ENCODE measurements around the gene PCNX1.
"Not testable (repeated sequence)": the region's sequence is repeated elsewhere in the genome, so short reads cannot be mapped to it uniquely, and the experiment has no call there.

The PCNX1 gene

DNA sequence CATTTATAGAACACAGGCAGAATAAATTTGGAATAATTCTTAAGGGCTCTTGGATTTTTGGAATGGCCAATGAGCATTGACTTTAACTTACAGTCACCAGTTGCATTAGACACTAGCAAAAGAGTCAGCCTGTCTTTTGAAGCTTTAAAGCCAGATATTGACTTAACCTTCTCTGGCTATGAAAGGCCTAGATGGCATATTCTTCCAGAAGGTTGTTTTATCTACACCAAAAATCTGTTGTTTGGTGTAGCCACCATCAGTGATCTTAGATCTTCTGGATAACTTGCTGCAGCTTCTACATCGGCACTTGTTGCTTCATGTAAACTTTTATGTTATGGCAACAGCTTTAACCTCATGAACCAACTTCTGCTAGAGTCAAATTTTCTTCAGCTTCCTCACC lies 10.4 kb downstream of the PCNX1 start:
- DNase-seq = no peak

DNA sequence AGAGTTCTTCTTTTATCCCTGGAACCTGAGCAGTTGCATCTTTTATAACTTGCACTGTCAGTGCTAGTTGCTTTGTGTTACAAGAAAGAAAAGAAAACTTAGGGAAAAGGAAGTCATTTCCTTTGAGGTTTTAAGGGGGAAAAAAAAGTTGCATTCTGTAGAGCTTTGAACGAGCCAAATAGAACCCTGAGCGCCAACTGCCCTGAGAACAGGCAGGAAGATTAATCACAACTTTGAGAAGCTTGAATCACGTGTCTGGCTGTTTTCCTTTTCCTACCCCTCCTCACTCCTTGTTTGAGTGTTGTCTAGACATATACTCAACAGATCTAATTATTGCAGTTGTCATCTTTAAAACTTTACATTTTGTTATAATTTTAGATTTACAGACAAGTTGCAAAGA lies 12.5 kb downstream of the PCNX1 start:
- no peak for DNase-seq

DNA sequence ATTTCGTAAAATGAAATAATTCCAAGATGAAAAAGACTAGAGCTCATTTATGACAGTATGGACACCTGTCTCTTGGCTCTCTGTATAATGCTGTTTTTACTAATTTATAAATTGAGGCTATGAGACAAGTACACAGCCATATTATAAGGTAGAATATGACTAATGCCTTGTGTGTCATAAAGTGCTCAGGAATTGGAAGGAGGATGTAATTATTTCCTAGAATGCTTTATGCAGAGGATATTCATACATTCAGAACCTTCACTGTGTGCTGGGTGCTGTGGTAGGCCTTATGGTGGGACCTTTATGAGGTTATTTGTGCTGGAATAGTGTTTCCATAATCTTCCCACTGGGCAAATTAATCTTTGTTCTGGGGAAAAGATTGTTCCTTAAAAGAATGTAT lies 13.3 kb downstream of the PCNX1 start:
- DNase-seq = no peak

DNA sequence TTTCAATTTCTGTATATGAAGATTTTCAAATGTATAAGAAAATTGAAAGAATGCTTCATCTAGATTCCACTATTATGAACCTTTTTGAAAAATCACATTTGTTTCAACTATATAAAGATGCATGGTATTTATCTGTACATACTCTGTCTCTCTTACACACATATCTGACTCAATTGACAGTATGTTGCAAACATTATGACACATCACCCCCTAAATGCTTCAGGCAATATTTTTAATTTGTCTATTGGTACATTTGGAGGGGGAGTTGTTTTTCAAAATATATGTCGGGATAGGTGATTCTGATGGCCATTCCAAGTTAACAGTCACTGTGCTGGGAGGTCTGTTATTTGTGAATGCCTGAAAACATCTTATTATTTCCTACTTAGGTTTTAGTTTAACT lies 14.4 kb downstream of the PCNX1 start:
- no peak for DNase-seq

DNA sequence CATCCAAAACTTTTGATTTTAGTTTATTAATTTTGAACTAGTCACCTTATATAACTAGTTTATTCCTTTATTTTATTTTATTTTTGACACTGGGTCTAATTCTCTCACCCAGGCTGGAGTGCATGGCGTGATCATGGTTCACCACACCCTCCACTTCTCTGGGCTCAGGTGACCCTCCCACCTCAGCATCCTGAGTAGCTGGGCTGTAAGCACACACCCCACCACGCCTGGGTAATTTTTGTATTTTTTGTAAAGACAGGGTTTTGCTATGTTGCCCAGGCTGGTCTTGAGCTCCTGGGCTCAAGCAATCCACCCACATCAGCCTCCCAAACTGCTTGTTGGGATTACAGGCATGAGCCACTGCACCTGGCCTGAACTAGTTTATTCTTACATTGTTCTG lies 17.3 kb downstream of the PCNX1 start:
- no peak for DNase-seq

DNA sequence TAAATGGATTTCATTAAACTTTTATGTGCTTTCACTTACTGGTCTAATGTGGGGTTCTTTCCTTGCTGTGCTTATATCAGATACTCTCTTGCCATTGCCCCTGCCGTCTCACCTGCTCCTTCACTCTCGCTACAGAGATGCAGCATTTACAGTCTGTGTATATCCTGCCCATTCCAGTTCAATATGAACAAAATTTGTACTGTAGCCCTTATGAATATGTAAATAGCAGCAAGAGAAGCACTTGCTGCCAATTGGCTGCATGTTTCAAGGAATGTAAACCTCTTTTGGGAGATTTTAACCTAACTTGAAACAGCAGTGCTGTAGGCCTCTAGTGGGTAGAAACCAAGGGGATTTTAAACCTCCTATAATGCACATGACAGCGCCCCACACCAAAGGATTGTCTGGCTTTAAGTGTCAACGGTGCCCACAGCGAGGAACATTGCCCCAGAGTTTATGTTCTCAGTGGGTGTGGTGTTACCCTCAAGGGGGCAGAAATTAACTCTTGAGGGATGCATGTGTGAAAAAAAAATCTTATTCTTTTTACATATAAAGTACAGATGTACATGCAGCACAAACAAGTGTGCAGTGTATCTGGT lies 19.1 kb downstream of the PCNX1 start:
- no peak for DNase-seq

DNA sequence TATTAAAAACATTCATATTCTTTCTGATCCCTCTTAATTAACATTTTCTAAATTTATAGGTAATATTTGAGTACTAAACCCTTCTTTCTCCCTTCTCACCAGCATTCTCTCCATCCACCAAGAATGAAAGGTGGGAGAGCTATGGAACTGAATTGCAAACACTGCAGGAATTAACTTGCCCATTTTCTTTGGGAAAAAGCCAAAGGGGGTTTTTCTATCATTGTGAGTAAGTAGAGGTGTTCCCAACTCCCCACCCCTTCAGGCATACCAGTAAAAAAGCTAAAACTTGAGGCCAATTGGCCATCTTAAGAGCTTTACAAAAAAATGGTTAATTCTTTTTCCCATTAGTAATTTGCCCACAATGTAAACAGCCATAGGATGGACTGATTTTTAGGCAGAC lies 23.7 kb downstream of the PCNX1 start:
- no peak for DNase-seq

DNA sequence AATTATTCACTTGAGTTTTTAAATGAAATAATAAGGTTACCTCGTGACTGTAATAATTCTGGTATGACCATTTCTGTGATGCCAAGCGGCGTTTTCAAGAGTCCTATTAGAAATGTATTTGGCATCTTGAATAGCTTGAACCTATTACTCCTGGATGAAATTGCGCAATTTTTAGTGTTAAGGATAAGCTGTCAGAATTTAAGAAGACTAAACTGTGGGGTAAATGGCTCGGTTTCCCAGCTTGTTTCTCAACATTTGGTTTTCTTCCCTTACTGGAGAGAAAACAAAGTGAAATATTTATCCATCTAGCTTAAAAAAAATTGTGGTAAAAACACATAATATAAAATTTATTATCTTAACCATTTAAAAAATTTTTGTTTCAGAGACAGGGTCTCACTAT lies 26.8 kb downstream of the PCNX1 start:
- DNase-seq = no peak

DNA sequence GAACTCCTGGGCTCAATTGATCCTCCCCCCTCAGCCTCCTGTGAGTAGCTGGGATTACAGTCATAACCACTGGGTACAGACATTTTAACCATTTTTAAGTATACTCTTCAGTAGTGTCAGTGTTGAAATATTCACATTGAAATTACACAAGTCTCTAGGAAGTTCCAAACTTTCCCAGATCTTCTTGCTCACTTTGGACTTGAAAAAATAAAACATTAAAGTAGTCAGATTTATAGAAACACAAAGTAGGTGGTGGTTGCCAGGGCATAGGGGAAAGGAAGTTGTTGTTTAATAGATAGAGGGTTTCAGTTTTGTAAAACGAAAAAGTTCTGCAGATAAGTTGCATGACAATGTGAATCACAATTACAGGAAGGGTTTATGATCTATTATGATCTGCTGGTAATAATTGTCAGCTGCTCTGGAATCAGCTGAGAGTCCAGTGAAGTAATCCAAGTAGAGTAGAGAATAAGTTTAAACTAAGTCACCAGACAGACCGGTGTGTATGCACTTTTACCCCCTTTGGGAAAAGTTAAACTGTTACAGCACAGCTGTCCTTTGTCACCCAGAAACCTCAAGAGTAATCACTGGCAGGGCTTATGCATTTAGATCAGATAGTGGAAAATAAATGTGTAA lies 27.4 kb downstream of the PCNX1 start:
- DNase-seq = no peak

DNA sequence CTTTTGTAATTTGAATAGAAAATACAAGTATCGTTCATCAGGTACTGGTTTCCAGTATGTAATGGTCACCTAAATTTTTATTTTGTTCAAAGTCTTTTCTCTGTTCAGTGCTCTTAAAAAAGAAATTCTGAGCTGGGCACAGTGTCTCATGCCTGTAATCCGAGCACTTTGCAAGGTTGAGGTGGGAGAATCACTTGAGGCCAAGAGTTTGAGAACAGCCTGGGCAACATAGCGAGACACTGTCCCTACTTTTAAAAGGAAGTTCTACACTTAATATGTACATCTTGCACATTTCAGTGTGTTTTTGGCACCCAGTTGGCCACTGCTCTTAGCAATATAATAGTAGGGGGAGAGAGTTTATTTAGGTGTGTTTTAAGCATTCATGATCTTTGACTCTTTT lies 27.9 kb downstream of the PCNX1 start:
- DNase-seq = no peak

DNA sequence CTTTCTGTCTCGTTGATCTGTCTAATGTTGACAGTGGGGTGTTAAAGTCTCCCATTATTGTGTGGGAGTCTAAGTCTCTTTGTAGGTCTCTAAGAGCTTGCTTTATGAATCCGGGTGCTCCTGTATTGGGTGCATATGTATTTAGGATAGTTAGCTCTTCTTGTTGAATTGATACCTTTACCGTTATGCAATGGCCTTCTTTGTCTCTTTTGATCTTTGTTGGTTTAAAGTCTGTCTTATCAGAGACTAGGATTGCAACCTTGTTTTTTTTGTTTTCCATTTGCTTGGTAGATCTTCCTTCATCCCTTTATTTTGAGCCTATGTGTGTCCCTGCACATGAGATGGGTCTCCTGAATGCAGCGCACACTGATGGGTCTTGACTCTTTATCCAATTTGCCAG lies 32.4 kb downstream of the PCNX1 start:
- not testable (repeated sequence) for DNase-seq

DNA sequence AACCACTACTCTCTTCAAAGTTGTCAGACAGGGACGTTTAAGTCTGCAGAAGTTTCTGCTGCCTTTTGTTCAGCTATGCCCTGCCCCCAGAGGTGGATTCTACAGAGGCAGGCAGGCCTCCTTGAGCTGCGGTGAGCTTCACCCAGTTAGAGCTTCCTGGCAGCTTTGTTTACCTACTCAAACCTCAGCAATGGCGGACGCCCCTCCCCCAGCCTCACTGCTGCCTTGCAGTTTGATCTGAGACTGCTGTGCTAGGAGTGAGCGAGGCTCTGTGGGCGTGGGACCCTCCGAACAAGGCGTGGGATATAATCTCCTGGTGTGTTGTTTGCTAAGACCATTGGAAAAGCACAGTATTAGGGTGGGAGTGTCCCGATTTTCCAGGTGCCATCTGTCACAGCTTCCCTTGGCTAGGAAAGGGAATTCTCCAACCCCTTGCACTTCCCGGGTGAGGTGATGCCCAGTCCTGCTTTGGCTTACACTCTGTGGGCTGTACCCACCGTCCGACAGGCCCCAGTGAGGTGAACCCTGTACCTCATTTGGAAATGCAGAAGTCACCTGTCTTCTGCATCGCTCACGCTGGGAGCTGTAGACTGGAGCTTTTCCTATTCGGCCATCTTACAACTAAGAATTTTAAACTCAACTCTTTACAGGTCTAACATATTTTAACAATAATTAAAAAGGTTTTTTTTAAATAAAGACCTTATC lies 34.5 kb downstream of the PCNX1 start:
- DNase-seq = not testable (repeated sequence)

DNA sequence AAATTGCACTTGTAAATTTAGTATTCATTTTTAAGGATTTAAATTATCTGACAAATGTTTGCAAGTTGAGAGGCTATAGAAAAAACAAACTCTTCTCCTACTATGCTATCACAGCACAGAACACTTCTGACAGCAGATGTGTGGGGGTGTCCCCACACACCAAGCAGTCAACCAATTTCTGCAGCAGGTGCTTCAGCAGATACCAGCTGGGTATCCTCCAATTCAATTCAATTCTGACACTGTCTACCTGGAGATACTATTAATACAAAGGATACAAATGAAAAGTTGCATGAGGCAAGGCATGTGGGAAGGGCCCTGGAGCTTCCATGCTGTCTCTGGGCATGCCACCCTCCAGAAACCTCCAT lies 35.1 kb downstream of the PCNX1 start:
- DNase-seq = no peak

DNA sequence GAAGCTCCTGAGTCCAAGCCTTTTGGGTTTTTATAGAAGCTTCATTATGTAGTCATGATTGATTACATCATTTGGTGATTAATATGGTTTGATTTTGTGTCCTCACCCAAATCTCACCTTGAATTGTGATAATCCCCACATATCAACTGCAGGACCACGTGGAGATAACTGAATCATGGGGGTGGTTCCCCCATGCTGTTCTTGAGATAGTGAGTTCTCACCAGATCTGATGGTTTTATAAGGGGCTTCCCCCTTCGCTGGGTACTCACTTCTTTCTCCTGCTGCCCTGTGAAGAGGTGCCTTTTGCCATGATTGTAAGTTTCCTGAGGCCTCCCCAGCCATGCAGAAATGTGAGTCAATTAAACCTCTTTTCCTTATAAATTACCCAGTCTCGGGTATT lies 35.5 kb downstream of the PCNX1 start:
- DNase-seq = not testable (repeated sequence)

DNA sequence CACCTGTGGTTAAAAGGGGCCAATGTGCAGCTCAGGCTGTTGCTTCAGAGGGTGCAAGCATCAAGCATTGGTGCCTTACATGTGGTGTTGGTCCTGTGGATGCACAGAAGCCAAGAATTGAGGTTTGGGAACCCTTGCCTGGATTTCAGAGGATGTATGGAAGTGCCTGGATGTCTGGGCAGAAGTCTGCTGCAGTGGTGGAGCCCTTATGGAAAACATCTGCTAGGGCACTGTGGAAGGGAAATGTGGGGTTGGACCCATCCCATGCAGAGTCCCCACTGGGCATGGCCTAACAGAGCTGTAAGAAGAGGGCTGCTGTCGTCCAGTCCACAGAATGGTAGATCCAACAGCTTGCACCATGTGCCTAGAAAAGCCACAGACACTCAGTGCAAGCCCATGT lies 36.6 kb downstream of the PCNX1 start:
- no peak for DNase-seq

DNA sequence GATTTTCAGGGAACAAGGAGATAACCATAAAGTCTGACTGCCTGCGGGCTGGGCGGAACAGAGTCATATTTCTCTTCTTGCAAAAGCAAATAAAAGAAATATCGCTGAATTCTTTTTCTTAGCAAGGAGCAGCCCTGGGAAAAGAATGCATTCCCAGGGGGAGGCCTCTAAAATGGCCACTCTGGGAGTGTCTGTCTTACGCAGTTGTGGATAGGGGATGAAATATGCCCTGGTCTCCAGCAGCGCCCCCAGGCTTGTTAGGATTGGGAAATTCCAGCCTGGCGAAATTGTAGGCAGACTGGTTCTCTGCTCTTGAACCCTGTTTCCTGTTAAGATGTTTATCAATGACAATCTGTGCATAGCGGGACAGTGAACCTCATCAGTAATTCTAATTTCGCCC lies 40.5 kb downstream of the PCNX1 start:
- no peak for DNase-seq

DNA sequence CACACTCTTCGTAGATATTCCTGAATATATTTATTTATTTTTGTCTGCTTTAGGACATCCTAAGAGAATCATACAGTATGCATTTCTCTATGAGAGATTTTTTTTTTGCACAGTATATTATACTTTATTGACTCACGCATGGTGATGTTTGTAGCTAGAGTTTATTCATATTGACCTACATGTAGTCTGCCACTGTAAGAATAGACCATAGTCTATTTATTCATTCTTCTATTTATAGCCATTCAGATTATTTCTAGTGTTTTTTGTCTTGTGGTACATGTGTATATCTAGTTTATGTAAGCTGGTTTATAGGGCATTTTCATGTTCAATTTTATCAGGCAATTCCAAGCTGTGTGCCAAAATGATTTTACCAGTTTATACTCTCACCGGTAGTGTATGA lies 45.2 kb downstream of the PCNX1 start:
- no peak for DNase-seq

DNA sequence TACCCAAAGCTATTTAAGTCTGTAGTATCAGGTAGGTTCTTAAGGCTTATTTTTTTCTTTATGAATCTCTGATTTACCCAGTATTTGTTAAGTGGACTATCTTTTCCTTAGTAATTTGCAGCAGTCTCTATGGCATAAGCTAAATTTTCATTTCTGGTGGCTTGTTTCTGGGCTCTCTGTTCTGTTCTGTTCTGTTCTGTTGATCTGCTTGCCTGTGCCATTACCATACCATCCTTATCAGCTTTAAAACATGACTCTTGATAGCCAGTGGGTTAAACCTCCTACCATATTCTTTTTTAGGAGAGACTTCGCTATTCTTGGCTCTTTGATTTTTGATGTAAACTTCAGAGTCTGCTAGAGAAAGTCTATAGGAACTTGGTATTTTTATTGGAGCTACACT lies 46.8 kb downstream of the PCNX1 start:
- DNase-seq = no peak

DNA sequence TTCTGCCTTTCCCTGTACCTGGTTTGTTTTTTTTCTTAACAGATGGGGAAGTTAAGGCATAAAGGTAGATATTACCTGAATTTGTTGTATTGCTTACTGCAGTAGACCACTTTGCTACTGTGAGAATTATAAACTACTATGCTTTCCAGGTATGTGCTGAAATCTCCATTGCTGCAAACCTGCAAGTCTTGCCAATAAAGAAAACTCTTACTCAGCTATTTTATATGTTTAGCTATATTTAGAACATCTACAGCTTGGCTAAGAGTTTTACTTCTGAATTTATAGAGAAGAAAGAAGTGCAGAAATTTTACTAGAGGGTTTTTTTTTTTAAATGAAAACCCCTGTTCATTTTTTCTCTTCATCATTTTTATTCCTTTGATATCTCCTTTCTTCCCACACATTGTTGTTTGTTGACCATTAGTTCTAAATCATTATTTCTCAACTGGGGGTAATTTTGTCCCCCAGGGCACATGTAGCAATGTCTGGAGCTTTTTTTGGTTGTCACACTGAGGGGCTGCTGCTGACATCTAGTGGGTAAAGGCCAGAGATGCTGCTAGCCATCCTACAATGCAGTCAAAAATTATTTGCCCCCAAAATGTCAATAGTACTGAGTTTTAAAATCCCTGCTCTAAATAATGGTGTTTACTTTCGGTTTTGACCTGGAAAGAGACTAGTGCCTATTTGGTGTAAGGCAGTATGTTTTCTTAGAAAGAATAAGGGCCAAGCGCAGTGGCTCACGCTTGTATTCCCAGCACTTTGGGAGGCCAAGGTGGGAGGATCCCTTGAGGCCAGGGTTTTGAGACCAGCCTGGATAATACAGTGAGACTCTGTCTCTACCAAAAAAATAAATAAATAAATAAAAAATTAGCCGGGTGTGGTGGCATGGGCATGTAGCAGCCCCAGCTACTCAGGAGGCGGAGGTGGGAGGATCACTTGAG lies 48.6 kb downstream of the PCNX1 start:
- DNase-seq = no peak

DNA sequence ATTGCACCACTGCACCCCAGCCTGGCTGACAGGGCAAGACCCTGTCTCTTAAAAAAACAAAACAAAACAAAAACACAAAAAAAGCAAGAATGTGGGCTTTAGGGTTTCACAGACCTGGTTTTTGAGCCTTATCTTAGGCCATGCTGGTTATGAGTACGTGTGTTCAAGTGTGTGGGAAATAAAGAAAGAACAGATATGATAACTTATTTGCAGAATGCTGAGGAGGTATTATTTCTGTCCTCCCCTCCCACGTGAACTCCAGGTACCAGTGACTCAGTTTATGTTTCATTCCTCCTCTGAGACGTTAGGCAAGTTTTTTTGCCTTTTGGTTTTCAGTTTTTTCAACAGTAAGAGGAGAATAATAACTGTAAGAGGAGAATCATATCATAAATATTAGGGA lies 49.3 kb downstream of the PCNX1 start:
- no peak for DNase-seq

DNA sequence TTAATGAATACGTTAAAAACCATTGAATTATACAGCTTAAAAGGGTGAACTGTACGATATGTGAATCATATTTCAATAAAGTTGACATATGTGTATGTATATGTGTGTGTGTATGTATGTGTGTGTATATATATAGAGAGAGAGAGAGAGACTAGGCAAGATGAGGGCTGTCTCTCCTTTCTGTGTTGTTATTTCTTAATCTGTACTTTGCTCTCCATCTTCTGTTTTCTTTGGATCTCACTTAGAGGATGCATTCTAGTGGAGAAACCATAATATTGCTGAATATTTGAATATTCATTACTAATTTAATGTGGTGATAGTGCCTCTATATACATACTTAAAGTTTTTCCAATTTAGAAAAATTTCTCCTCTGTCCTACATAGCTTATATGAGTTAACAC lies 50.5 kb downstream of the PCNX1 start:
- no peak for DNase-seq

DNA sequence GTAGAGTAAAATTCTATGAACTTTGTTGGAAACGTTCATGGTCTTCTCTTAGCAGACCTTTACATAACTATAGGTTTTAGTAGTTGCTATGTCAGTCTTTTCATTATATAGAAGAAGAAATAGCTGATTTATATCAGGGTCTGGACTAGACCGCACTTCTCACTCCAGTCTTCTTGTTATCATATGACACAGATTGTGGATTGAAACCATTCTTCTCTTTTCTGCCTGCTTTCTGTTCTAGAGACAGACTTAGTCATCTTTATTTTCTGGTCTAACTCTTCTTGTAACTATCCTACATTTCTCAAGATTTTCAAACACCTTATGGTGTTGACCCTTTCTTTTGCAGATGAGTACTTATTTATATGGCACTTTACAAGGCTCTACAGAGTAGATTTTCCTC lies 55.7 kb downstream of the PCNX1 start:
- no peak for DNase-seq

DNA sequence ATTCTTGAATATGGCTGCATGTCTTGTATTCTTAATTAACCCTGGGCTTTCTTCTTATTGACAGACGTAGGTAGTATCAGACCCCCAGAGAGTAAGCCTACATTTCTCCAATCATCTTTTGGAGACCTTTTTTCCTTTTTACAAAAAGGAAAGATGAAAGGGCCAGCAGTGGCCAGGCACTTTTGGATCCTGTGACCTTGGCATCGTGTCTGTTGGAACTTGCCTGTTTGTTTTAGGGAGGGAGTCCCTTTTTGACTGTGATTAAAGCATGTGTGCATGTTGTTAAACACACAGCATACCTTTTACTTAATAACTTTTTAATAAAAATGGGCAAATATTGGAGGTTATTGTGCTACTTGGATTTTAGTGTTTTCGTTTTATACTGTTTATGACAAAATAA lies 57.2 kb downstream of the PCNX1 start:
- no peak for DNase-seq

DNA sequence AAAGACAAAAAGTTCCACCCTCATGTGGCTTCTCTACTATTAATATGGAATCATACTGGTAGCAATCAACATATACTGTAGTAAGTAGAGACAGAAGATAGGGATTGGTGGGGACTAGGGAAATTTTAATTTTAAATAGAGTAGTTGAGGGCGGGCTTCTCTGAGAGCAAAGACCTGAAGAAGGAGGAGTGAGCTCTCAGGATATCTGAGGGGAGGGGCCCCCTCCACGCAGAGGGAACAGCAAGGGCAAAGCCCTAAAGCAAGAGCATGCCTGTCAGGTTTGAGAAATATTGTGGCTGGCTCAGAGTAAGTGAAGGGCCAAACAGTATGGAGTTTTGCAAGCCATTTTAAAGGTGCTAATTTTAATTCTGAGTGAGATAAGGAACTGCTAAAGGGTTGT lies 64.3 kb downstream of the PCNX1 start:
- DNase-seq = no peak
